HS-27A (cell line): ENCODE data around the gene SAMD14.

ENCODE experiments used
- DNase-seq: peaks from one replicate; pipeline ENCODE4 v3.0.0-alpha.2; 2012; ENCODE audit warnings: low read depth, missing footprints

Gene SAMD14

DNA sequence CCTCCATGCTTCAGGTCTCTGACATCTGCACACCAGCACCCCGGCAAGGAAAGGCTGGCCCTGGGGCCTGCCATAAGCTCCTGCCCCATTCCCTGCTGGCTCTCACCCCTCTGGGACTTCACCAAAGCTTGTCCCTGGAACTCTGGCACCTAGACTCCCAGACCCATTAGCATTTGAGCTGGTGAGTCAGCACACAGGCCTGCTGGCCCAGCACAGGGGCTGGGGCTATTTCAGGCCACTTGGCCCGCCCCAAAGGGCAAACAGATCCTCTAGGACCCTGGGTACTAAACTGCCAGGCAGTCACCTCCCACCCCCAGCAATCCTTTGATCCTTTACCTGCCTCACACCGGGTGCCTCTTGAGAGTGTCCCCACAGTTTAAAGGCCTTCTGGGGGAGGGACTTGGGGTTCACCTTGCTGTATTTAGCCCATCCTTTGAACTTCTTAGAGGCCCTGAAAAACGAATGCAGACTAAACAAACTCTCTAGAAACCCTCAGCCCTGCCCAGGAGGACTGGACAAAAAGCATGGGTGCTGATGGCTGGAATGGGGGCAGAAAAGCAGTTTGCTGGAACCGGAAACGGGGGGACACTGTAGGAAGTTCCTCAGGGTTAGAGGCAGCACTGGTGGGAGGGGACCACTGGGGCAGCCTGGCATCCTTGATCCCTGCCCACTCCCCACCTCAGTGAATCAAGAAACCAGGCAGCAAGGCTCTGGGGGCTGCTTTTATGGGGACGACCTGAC, 3.2 kb upstream of the SAMD14 start:
- DNase-seq: no peak

DNA sequence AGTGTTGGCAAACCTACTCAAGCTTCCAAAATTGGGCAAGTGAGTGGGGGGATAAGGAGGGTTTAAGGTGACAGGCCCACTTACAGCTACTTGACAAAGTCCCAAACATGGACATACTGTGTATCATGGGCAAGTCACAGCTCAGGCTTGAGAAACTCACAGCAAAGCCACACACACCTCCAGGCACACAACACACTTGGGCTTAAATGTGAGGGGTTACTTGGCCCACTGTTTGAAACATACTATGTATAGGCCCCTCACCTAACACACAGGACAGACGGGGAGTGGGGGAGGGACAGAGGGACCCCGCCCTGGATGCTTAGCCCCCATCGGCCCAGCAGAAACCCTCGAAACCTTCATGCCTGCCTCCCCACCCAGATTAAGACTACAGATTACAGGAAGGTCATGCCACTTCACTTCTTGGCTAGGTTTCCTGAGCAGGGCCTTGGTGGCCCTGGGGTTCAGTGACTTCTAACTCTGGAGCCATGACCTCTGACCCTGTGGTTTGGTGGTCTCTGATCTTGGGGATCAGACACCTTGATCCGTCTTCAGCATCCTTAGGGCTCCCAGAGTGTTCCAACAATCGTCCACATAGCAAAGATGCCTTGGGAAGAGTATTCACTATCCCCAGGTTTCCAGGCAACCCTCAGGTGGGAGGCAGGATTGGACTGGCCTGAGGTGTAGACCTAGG, 2.3 kb upstream of the SAMD14 start:
- DNase-seq: no peak

DNA sequence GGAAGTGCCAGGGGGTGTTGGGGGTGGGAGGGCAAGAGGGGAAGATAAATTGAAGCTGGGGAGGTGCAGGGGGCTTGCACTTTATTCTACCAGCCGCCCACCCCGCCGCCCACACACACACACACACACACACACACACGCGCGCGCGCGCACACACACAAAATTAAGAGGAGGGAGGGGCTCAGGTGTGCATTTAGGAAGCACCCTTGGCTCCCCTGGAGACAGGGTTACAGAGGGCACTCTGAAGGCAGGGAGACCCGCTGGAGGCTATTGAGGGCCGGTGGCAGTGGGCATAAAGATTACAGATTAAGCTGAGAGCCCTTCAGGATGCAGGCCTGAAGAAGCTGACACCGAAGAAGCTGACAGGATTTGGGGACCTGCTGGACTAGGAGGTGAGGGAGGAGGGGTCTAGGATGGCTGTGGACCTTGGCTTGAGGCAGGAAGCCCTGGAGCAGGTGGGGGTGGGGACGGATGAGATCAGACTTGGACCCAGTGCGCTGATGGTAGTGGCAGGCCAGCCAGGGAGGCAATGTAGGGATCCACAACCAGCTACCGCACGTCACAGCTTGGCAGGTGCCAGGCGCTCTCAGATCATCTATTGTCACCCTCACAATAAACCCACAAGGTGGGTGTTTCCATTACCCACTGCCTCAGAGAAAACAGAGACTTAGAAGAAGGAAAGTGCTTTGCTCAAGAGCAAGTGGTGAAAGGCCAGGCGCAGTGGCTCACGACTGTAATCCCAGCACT, 772 bp upstream of the SAMD14 start:
- no peak for DNase-seq

DNA sequence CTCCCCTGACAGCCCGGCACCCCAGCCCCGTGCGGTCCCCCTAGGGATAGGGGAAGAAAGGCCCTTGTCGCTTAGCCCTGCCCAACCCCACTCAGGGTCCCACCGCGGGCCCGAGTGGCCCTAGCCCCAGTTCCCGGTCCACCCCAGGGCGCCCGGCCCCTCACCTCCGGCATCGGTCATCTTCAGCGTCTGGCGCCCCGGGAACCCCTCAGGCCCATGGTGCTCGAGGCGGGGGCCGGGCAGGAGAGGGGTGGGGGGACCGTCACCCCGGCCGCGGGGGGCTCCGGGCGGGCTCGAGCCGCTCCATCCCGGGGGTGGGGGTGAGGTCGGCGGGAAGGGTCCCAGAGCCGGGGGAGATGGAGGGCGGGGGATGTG, 620 bp downstream of the SAMD14 start:
- DNase-seq: no peak

DNA sequence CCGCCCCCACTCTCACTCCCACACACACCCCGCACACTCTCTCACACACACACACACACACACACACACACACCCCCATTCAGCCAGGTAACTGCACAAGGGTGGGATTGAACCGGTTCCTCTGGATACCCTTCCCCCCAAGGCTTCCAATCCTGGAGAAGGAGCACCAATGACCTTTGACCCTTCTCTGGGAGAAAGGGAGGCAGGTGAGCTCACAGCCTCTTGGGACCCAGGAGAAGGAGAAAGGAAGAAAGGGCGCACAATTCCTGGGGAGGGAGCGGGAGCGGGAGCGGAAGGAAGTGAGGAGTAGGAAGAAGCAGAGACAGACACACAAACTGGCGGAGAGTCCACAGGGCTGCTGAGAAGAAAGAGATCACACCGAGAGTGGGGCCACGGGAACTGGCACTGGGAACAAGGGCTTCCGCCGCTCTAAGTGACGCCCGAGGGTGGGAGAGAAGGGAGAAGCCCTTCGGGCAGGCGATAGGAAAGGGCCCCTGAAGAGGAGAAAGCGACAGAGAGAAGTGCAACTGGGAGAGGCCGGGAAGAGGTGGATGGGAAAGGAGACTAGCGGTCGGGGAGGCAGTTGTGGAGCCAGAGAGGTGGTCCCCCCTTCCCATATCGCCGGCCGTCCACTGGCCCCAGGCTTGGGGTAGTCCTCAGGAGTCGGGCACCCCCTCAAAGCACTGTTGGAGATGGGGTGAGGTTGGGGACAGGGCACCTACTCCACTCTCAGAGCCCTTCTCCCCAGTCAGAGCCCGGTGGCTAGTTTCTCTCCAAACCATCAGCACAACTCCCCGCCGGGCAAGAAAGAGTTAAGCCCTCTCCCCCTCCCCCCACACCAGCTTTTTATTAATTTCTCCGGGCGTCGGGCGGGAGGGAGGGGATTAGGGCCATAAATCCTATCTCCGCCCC, 1.3 kb downstream of the SAMD14 start:
- no peak for DNase-seq

DNA sequence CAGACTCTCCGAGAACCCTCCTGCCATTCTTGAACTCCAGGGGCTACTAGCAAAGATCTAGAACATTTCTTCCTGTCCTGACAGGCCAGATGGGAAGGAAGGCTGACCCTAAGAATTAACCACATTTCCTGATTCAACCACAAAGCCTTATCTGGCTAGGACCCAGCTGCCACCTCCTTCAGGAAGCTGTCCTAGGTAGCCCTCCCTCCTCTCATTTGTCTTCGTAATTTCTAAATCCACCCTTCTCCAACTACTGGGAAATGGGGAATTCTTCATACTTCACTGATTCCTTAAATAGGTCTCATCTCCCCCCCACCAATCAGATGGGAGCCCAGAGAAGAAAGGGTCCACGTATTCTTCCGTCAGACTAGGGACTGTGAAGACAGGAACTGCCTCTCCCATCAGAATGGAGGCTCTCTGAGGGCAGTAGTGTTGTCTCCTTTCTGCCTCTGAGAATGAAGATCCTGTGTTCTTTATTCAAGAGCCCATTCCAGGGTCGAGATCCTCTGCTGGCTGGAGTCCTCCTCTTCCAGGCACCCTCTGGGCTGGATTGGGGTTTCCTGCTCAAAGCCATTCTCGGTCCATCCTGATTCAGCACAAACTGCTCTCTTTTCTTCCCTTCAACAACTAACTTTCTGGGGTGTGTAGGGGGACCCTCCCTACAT, 2.1 kb downstream of the SAMD14 start:
- DNase-seq: no peak

DNA sequence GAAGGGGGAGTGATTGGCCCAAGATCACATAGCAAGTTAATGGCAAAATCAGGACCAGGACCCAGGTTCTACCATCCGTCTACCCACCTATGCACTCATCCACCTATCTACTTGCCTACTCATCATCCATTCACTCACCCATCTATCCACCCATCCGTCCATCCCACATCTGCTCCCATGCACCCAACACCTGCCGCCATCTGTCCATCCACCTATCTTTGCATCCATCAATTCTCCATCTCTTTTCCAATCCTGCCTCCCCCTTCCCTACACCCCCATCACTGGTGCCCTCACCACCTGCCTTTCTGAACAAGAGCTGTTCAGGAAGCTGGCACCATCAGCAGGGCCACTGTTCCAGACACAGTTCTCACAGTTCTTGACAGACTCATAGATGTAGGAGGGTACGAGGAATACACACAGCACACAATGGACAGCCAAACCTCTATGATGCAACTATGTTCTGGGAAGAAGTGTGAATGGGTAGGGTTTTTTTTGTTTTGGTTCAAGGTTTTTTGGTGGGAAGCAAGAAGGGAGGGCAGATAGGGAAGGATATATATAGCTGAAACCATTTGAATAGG, 4.5 kb downstream of the SAMD14 start:
- DNase-seq: no peak

DNA sequence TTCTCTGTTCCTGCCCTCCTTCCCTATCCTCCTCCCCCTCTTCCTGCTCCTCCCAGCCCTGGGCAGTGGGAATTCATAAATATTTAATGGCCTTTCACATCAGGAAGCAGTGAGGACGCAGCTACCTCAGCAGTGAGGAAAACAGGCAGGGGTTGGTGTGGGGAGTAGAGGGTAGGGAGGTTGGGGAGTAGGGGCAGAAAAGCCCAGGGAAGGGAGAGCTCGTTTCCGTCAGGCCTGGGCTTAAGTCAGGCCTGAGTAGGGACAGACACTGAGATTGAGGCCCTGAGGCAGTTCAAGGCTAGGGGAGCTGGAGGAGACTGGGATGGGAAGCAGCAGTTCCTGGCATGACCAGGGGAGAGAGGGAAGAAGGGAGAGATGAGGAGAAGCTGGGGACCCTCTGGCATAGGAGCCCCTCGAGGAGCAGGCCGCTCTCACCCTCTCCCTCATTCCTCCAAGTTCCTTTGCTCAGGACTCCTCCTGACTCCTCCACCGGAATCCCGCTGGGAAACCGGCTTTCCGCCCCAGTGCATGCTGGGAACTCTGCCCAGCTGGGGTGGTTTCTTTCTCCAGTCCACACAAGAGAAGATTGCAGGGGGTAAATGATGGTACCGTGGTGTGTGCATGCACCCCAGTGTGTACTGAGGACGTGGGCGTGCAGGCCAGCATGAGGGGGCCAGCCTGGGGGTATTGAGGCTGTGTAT, 6.2 kb downstream of the SAMD14 start:
- DNase-seq: no peak

DNA sequence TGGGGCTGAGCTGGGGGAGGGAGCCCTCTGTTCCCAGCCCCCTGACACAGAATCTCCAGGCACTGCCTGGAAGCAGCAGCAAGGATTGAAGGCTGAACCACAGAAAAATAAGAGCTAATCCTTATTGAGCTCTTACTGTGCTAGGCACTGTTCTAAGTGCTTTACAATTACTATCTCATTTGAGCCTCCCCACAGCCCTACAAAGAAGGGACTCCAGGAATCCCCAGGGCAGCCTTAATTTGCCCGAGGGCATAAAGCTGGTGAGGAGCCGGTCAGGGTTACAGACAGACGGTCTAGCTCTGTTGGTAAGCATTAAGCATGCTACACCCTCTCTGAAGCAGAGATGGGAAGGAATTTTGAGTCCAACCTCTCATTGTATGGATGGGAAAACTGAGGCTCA, 7.0 kb downstream of the SAMD14 start:
- DNase-seq: no peak

DNA sequence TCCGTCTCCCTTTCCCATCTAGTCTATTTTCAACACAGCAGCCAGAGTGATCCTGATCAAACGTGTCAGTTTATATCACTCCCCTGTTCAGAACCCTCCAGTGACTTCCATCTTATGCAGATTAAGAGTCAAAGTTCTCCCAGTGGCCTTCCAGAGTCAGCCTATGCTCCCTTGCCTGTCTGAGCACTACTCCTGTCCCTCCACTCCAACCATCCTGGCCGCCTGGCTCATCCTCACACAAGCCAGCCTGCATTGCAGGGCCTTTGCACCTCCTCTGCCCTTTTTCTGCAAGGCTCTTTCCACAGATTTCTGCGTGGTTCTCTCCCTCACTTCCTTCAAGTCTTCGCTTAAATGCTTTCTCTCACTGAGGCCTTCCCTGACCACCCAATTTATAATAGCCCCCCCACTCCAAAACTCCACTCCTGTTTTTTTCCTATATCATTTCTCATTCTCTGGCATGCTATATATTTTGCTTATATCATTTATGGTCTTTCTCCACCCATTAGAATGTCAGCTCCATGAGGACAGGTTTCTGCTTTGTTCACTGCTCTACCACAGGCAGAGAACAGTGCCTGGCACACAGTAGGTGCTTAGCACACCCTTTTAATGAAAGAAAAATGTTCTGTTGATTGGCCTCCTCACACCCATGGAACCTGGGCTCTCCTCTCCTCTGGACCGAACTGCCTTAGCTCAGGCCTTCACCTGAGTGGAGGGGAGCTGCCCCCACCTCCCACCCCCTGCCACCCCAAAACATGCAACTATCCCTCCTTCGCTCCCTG, 9.3 kb downstream of the SAMD14 start:
- no peak for DNase-seq

DNA sequence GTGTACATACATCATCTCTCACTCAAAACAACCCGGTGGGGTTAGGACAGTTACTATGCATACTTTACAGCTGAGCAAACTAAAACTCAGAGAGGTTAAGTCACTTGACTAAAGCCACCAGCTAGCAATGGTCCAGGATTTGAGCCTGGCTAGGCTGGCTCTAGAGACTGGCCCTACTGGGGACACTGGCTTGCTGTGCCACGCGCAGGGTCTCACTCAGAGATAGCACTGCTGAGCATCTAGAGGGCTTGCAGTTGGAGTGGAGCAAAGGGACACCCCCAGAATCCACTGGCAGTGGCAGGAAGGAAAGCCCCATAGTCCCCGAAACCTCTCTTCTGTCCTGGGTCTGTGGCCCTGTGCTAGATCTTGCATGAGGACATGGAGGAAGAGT, 11.1 kb downstream of the SAMD14 start:
- no peak for DNase-seq

DNA sequence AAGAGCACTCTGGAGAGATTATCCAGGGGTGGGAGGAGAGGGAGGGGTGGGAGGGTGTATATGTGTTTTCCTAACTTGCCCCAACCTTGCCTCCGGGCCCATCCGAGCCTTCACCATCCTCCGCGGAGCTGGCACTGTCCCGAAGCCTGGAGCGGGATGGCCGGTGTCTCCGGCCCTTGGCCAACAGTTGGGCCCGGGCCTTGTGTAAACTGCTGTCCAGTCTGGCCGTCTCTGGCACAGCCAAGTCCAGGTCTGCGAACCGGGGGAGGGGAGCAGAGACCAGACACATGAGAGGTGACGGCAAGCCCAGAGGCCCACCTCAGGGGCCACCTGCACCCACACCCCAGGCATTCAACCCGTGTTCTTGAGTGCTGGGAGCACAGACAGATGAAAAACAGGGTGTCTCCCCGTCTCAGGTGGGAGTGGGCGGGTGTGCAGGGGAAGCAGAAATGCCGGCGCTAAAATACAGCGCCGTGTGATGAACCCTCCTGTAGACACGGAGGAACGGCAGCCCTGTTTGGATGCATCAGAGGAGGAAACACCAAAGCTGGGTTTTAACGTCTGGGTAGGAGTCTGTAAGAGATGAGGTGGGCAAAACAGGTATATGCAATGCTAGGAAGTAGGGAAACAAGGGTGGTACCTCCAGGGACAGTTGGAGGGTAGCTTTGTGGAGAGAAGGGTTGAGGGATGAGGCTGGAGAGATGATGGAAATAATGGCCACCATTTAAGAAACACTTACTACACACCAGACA, 11.7 kb downstream of the SAMD14 start:
- DNase-seq: no peak

DNA sequence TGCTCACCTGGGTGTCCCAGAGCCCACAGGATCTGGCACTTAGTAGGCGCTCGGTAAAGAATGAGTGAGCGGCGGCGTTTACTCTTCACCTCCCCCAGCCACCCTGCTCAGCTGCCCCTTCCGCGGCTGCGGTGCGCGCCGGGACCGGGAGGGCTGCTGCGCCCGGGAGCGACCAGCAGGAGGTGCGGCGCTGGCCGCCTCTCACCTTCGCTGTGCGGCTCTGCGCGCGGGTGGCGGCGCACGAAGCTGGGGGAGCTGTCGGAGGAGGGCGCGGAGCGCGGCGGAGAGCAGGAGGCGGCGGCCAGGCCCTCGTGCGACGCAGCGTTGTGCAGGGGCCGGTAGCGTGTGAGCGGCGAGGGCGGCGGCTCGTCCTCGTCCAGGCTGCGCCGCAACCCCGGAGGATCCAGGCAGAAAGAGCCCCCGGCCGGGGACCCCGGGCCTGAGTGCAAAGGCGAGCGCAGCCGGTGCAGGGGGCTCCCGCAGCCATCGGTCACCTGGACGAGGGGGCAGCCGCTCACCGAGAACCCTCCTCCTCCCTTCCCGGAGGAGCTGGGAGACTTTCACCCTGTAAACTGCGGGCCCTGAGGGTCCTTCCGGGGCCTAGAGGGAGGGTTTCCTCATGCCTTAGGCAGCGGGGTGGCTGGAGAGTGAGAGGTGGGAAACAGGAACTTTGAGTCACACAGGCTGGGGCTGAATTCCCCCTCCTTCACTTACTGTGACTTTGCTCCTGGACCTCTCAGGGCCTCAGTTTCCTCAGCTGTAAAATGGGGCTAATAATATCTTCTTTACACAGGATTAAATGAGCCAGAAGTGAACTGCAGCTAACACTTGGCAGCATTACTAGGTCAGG, 12.5 kb downstream of the SAMD14 start:
- no peak for DNase-seq

DNA sequence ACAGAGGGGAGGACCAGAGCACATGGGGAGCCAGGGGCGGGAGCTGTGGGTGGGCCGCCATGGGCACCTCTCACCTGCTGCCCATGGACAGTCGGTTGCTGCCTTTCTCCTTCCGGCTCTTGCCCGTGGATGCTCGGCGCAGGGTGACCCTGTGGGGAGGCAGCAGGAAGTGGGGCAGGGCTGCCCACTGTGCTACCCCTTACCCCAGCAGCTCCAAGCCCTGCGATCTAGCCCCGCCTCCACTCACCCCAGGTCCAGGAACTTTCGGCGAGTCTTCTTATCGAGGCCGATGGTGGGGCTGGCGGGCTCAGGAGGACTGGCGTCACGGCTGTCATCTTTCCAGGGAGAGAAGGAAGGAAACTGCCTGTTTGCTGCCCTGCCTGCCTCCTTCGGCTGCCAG, 14.2 kb downstream of the SAMD14 start:
- no peak for DNase-seq

DNA sequence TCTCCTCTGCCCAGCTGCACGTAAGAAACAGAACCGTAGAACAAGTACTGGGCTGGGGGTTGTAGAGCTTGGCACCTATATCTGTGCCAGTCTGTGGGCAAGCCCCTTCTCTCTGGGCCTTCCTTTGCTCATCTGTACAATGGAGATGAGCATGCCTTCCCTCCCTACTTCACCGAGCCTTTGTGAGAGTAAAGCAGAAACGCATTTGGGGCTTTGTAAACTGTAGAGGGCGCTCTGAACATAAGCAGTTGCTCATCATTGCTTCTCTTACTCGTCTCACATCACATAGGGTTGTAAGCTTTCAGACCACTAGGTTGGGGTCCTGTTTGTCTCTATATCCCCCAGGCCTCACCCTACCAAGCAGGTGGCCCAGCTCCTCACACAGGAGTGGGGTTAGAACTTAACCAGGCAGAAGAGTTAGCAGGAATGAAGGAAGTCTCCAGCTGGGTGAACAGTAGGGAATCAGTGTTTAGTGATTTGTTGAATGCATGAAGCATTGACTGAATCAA, 15.1 kb downstream of the SAMD14 start:
- DNase-seq: peak; percentile 33

DNA sequence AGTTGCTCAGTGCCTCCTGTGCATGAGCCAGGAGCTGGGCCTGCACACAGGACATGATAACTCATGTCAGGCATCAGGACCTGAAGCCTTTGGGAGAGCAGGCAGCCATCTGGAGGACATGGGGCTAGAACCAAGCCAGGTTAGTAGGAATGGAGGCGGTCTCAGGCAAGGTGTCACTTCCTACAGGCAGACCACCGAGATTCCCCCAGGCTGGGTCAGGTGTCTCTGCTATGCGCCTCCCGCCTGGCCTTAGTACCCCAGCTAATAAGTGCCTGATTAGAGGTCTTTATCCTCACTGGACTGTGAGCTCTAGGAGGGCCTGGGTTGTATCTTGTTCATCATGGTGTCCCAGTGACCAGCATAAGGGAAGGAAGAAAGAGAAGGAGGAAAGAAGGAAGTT, 15.6 kb downstream of the SAMD14 start:
- no peak for DNase-seq

DNA sequence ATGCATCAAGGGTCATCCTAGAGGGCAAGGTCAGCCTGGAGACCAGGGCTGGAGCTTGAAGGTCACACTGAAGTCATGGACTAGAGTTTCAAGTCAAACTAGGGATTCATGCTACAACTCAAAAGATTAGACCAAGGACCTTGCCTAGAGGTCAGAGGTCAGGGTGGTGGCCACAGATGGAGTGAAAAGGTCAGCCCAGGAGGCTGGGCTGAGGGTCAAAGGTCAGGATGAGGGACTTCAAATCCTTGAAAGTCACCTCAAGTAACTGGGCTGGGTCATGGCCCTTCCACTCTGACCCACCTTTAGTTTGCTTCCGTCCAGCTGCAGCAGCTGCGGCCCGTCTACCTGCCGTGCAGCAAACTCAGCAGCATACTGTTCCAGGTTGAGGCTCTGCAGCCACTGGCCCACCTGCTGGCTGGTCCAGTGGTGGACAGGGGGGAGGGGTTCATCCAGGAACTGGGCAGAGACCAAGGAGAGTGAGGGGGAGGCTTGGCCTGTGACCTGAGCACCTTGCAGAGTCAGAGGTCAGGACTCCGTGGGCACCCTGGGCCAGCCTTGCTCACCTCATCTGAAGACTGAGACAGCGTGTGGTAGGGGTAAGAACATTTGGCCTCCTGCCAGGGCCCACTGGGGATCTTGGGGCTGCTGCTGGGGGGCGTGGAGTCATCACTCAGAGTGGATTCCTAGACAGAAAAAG, 16.2 kb downstream of the SAMD14 start:
- DNase-seq: no peak
